Panc1 (cell line): ENCODE data around the gene MSI2.

Experiments used
- CTCF ChIP-seq: fragments of 450-650 bp; IDR thresholded peaks from 2 replicates; pipeline ENCODE4 v1.5.1; 2017; ENCODE audit warnings: mild to moderate bottlenecking
- POLR2AphosphoS5 ChIP-seq: IDR thresholded peaks from 2 replicates; pipeline ENCODE4 v1.6.1; 2012; ENCODE audit warnings: mild to moderate bottlenecking, low read depth, low read length, moderate library complexity
- REST ChIP-seq, 2 experiments: IDR thresholded peaks; 2 replicates each; pipeline ENCODE4 v1.6.1; 2011 to 2012; ENCODE audit warnings: low read depth in 2 of 2, control low read depth in 1 of 2, low read length in 1 of 2, mild to moderate bottlenecking in 1 of 2, moderate library complexity in 1 of 2; ENCODE audit not compliant: insufficient read depth in 1 of 2
- SIN3A ChIP-seq: IDR thresholded peaks from 2 replicates; pipeline ENCODE4 v1.6.1; 2012; ENCODE audit warnings: low read depth, mild to moderate bottlenecking, low read length, moderate library complexity, borderline replicate concordance; ENCODE audit not compliant: insufficient read depth
- TCF7L2 ChIP-seq: IDR thresholded peaks from 2 replicates; pipeline ENCODE4 v1.6.1; 2011; ENCODE audit warnings: mild to moderate bottlenecking, low read depth, low read length, inconsistent platforms

- TF ChIP-seq TCF7L2, result no peak
- no peak for TF ChIP-seq CTCF
- TF ChIP-seq POLR2AphosphoS5, result no peak
- no peak for TF ChIP-seq REST (IDR thresholded peaks at IDR 0.05; ENCODE audit: insufficient read depth in 1 of 2, low read depth in 2 of 2, low read length in 1 of 2)
- no peak for TF ChIP-seq SIN3A
These were observed 208.0 kb downstream of the MSI2 start for GRCh38 chr17:57464191-57464864.
